Fibroblast of lung (primary cell): ENCODE results near the gene TYMS.

ENCODE experiments used
- CTCF ChIP-seq, 2 donors: IDR thresholded peaks in 1 of 2; conservative IDR thresholded peaks in 1 of 2; 1 replicate in 1 of 2; 2 replicates in 1 of 2; pipeline ENCODE4 v1.5.1; 2011 to 2012; ENCODE audit warnings: low read length in 2 of 2, control low read depth in 1 of 2, inconsistent platforms in 1 of 2, low read depth in 1 of 2, mild to moderate bottlenecking in 1 of 2
- EZH2 ChIP-seq: IDR thresholded peaks from 2 replicates; pipeline ENCODE4 v1.5.1; 2012; ENCODE audit warnings: low read length, control low read depth, mild to moderate bottlenecking; ENCODE audit errors: missing control alignments

DNA sequence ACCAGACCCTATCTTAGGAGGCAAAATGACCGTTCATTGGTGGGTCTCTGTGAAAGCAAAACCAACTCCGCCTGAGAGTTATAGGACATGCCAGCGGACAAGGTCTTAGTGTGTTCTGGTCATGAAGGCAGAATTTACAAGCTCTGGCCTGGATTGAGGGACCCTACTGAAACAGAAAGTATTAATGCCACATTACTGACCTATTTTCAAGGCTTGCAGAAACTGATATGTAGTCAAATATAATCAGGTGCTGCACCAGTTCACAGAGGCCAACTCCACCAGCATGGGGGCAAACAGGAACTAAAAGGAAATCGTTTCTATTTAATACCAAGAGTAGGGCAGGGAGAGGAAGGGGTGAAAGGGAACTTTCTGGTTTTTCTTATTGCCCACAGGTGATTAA lies 19.7 kb downstream of the TYMS start:
- TF ChIP-seq CTCF (conservative IDR thresholded peaks at IDR 0.05 in 1 of 2, IDR thresholded peaks at IDR 0.05 in 1 of 2; ENCODE audit: low read depth in 1 of 2, low read length in 2 of 2) (no peak), EZH2 (no peak)
